GM20000 (cell line): ENCODE data around the gene CCN5.

Source experiments
- DNase-seq: peaks from one replicate; pipeline ENCODE4 v3.0.0; 2012; ENCODE audit warnings: low spot score
- TF ChIP-seq, protein P1 (sequence below): IDR thresholded peaks from 2 replicates; pipeline ENCODE4 v1.5.1; 2012; ENCODE audit warnings: mild to moderate bottlenecking, control low read depth; ENCODE audit errors: extremely low read depth, missing control alignments

CCN5 gene

DNA sequence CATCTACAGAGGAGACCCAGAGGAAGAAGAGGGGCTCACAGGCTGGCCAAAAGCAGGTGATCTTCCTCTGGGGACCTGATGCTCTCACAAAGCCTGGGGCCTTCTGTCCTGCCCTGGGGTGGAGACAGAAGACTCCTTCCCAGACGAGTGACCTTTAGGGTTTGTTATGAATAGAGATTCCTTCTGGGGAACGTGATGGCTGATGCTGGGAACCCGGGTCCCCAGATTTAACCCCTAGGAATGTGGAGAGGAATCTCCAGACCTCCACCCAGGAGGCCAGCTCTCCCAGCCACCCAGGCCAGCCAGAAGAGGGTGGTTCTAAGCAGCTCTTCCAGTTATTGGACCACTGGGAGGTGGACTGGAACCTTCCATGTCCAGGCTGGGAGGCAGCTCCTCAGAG lies 16.8 kb upstream of the CCN5 start:
- TF ChIP-seq, protein P1, sequence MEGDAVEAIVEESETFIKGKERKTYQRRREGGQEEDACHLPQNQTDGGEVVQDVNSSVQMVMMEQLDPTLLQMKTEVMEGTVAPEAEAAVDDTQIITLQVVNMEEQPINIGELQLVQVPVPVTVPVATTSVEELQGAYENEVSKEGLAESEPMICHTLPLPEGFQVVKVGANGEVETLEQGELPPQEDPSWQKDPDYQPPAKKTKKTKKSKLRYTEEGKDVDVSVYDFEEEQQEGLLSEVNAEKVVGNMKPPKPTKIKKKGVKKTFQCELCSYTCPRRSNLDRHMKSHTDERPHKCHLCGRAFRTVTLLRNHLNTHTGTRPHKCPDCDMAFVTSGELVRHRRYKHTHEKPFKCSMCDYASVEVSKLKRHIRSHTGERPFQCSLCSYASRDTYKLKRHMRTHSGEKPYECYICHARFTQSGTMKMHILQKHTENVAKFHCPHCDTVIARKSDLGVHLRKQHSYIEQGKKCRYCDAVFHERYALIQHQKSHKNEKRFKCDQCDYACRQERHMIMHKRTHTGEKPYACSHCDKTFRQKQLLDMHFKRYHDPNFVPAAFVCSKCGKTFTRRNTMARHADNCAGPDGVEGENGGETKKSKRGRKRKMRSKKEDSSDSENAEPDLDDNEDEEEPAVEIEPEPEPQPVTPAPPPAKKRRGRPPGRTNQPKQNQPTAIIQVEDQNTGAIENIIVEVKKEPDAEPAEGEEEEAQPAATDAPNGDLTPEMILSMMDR: no peak
- no peak for DNase-seq

- DNase-seq: no peak
- TF ChIP-seq, protein P1: no peak
Observed at GRCh38 chr20:44700306-44700705, 14.9 kb upstream of the CCN5 start.

- no peak for DNase-seq
- TF ChIP-seq, protein P1: no peak
Observed at GRCh38 chr20:44701118-44701857, 13.9 kb upstream of the CCN5 start.

DNA sequence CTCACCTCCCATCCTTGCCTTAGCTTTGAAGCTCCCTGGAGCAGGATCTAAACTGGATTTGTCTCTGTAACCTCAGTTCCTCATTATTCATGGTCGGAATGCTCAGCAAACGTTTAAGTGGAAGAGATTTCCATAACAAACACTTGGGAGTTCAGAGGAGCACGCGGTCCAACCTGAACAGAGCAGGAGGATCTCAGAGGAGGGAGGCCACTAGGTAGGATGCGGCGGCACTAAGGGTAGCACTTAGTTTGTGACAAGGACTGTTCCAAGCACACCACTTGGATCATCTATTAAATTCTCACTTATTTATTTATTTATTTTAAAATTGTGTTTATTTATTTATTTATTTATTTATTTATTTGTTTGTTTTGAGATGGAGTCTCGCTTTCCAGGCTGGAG lies 13.3 kb upstream of the CCN5 start:
- TF ChIP-seq, protein P1: no peak

GRCh38 chr20:44702776-44703175 lies 12.4 kb upstream of the CCN5 start:
- TF ChIP-seq, protein P1: no peak
- peak; percentile 59 for DNase-seq

More for the DNA sequence above, 13.3 kb upstream of the CCN5 start:
- DNase-seq: no peak

GRCh38 chr20:44703183-44703925 lies 11.8 kb upstream of the CCN5 start:
- TF ChIP-seq, protein P1: no peak
- no peak for DNase-seq

DNA sequence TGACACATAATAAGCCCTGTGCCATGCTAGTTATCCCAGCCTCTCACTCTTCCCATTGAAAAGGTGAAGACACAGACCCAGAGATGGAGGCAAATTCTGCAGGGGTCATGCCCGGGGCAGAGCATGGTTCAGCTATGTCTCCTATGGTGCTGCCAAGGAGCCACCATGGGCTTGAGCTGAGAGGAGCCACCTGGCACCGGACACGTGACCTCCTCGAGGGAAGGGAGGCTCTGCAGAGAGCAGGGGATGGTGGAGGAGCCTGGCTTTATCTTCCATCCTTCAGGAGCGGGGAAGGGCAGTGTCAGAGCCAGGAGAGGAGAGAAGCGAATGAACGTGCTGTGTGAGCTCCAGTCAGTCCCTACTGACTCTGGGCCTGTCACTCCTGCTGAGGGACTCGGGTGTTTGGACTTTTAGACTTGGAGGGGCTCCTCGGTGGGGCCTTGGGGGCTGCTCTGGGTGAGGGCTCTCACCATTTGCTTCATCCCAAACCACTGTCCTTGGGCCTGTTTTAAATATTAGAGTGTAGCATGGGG lies 11.1 kb upstream of the CCN5 start:
- TF ChIP-seq, protein P1: no peak
- no peak for DNase-seq
